Mesothelial cell of epicardium (in vitro differentiated cells): Measurements from ENCODE around the gene CDH23. TPM values are rescaled to one million over a fixed set of nuclear protein-coding genes. Genes with fewer than 3 reads are reported as not detected.
A peak's percentile ranks its signal among the peaks of the same experiment; 100 is the strongest.

Source experiments
- DNase-seq, 2 experiments: peaks; one replicate each; pipeline ENCODE4 v3.0.0; 2021; ENCODE audit warnings: low spot score in 2 of 2; ENCODE audit not compliant: unreplicated experiment in 2 of 2
- H3K27ac Mint-ChIP-seq: 2 replicates; pipeline ENCODE4 v1.8.0; 2021; ENCODE audit warnings: mixed read lengths
- H3K27me3 Mint-ChIP-seq: 2 replicates; pipeline ENCODE4 v1.8.0; 2021; ENCODE audit warnings: low read depth, mixed read lengths
- H3K36me3 Mint-ChIP-seq: 2 replicates; pipeline ENCODE4 v1.8.0; 2021; ENCODE audit warnings: mixed read lengths
- H3K4me1 Mint-ChIP-seq: 2 replicates; pipeline ENCODE4 v1.8.0; 2021; ENCODE audit warnings: mixed read lengths
- H3K4me3 Mint-ChIP-seq: 2 replicates; pipeline ENCODE4 v1.8.0; 2021; ENCODE audit warnings: mild to moderate bottlenecking, moderate library complexity, mixed read lengths
- H3K9me3 Mint-ChIP-seq: 2 replicates; pipeline ENCODE4 v1.8.0; 2021; ENCODE audit warnings: mixed read lengths
- CTCF ChIP-seq: fragments of 200-600 bp; sonication (generic); IDR thresholded peaks from one replicate; pipeline ENCODE4 v1.5.0; 2021; ENCODE audit warnings: antibody characterized with exemption; ENCODE audit not compliant: unreplicated experiment
- total RNA-seq: library from RNA; stranded (reverse); gene quantifications from 3 replicates; pipeline ENCODE4 v1.2.1, GENCODE V29; 2021

CDH23 gene
- total RNA-seq, 1 donor from 2014 or later: 2.5 TPM

DNA sequence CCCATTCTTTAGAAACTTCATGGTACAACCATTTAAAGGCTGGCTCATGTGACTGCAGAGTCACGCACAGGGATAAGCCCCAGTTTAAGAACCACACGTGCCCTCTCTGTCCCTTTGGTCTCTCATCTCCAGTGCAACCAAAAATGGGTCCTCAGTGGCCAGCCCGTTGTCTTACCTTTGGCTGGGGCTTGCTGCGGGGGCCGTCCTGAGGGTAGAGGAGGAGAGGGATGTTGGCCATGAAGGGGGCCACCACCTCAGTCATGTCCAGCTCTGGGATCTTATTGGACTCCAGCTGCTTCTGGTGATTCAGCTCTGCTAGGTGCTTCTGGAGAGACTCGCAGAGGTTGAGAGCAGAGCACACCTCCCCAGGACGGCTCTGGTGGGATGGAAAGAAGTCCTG lies 432.0 kb downstream of the CDH23 start:
- H3K27me3 Mint-ChIP-seq: no peaks in the 10 kb centered on the region
- no peak for DNase-seq
- H3K27ac Mint-ChIP-seq: no peak overlapping the region
- no peak overlapping the region for H3K4me3 Mint-ChIP-seq
- H3K9me3 Mint-ChIP-seq: no peaks in the 10 kb centered on the region
- peaks cover 7% of the 10 kb centered on the region for H3K4me1 Mint-ChIP-seq
- TF ChIP-seq CTCF: no peak
- peaks cover 42% of the 10 kb centered on the region for H3K36me3 Mint-ChIP-seq

- no peaks in the 10 kb centered on the region for H3K9me3 Mint-ChIP-seq
- peaks cover 41% of the 10 kb centered on the region for H3K36me3 Mint-ChIP-seq
- peaks cover 7% of the 10 kb centered on the region for H3K4me1 Mint-ChIP-seq
- no peak overlapping the region for H3K4me3 Mint-ChIP-seq
- no peaks in the 10 kb centered on the region for H3K27me3 Mint-ChIP-seq
- no peak for DNase-seq
- no peak for TF ChIP-seq CTCF
- H3K27ac Mint-ChIP-seq: no peak overlapping the region
Measured at GRCh38 chr10:71829171-71829570, 432.5 kb downstream of the CDH23 start.

DNA sequence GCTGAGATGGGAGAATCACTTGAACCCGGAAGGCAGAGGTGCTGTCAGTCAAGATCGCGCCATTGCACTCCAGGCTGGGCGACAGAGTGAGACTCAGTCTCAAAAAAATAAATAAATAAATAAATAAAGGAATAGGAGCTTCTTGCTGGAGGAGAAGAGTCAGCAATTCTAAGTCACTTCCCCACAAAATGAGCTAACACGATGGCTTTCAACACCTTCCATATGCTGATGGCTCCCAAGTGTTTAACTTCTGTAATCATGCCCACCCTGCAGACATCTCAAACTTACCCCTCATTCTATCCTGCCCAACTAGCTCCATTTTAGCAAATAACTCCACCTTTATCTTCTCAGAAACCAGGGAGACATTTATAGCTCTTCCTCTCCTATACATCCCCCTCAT lies 433.2 kb downstream of the CDH23 start:
- H3K27ac Mint-ChIP-seq: no peak overlapping the region
- no peaks in the 10 kb centered on the region for H3K9me3 Mint-ChIP-seq
- H3K4me3 Mint-ChIP-seq: no peak overlapping the region
- TF ChIP-seq CTCF: no peak
- DNase-seq: no peak
- H3K27me3 Mint-ChIP-seq: no peaks in the 10 kb centered on the region
- peaks cover 7% of the 10 kb centered on the region for H3K4me1 Mint-ChIP-seq
- peaks cover 41% of the 10 kb centered on the region for H3K36me3 Mint-ChIP-seq

DNA sequence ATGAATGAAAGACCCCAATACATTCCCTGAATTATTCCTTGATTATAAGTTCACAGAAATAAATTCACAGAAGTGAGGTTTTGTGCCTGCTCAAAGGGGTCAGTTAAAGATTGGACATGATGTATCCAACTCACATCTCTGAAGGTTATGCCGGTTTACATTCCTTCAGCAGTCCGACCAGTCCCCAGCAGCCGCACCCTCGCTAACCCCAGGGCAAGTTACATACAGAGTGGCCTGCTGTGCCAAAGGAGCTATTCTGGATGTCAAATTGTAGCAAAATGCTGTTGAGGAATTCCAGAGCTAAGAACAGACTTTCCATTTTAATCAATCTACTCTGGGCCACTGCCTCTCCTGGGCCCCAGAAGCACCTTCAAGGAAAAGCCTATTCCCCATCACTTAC lies 434.0 kb downstream of the CDH23 start:
- TF ChIP-seq CTCF: no peak
- H3K36me3 Mint-ChIP-seq: peaks cover 39% of the 10 kb centered on the region
- H3K9me3 Mint-ChIP-seq: no peaks in the 10 kb centered on the region
- peak overlapping the region; percentile 64 for H3K27ac Mint-ChIP-seq
- H3K27me3 Mint-ChIP-seq: no peaks in the 10 kb centered on the region
- no peak overlapping the region for H3K4me3 Mint-ChIP-seq
- H3K4me1 Mint-ChIP-seq: peaks cover 7% of the 10 kb centered on the region
- no peak for DNase-seq

- Mint-ChIP-seq H3K27ac (no peak overlapping the region), H3K4me1 (peaks cover 19% of the 10 kb centered on the region), H3K36me3 (peaks cover 30% of the 10 kb centered on the region), H3K9me3 (no peaks in the 10 kb centered on the region), H3K4me3 (no peak overlapping the region), H3K27me3 (no peaks in the 10 kb centered on the region)
- DNase-seq: no peak
- TF ChIP-seq CTCF: no peak
Measured at GRCh38 chr10:71831646-71832552, 435.2 kb downstream of the CDH23 start.
